K562 (cell line): ENCODE measurements around the gene NEFH. TPM values are rescaled to one million over a fixed set of nuclear protein-coding genes. Genes with fewer than 3 reads are reported as not detected.

Source experiments
- ATAC-seq: fragments of 200-7000 bp; cut with Tn5 transposase; 3 replicates; pipeline ENCODE4 v1.9.1; 2020; ENCODE audit warnings: moderate library complexity
- BruUV-seq: library from RNA; stranded (reverse); fragments of 400-500 nt; replicated peaks from 2 replicates; lab custom pipeline; 2021; lab: Mats Ljungman, UMichigan
- CTCF ChIA-PET: fragments of 300-600 bp; formaldehyde crosslinking; extraction: SDS; loops from one replicate; lab custom pipeline; 2021; ENCODE audit warnings: low intra/inter-chr PET ratio; lab: Yijun Ruan, JAX
- POLR2A ChIA-PET: fragments of 300-600, 350-650 bp; sonication (Branson Sonifier 250); formaldehyde crosslinking; extraction: SDS; loops from one replicate; lab custom pipeline; 2021; ENCODE audit warnings: antibody characterized with exemption, inconsistent platforms; lab: Yijun Ruan, JAX
- DNase-seq, 4 experiments: peaks; one replicate each; pipeline versions ENCODE4 v3.0.0 to v3.0.0-alpha.2; 2011 to 2018; ENCODE audit warnings: low spot score in 3 of 4, mixed read lengths in 3 of 4; ENCODE audit errors: extremely low read depth in 1 of 4
- FAIRE-seq: peaks from 2 replicates; lab custom pipeline; 2011; peaks lifted over from hg19 to GRCh38; lab: Jason Lieb, UNC
- H2AFZ ChIP-seq: 2 replicates; pipeline ENCODE4 v1.6.0; 2011; ENCODE audit warnings: low read depth, low read length, control low read depth, inconsistent platforms
- H3K27ac ChIP-seq: fragments of 200-600 bp; 3 replicates; pipeline ENCODE4 v1.8.0; 2011; ENCODE audit warnings: low read depth, mild to moderate bottlenecking, control low read depth, inconsistent platforms, low read length, moderate library complexity, mixed read lengths; ENCODE audit errors: extremely low read depth
- H3K27me3 ChIP-seq, 2 experiments: fragments of 300-600 bp in 1 of 2; 2 replicates in 1 of 2; 3 replicates in 1 of 2; pipeline versions ENCODE4 v1.6.0 to v1.8.0; 2011; ENCODE audit warnings: inconsistent platforms in 2 of 2, low read length in 2 of 2, mild to moderate bottlenecking in 1 of 2, mixed read lengths in 1 of 2, moderate library complexity in 1 of 2; ENCODE audit not compliant: control insufficient read depth in 2 of 2, insufficient read depth in 2 of 2
- H3K36me3 ChIP-seq: fragments of 300-600 bp; 3 replicates; pipeline ENCODE4 v1.8.0; 2011; ENCODE audit warnings: mild to moderate bottlenecking, low read length, inconsistent platforms; ENCODE audit not compliant: control insufficient read depth, insufficient read depth
- H3K4me1 ChIP-seq, 2 experiments: fragments of 200-600 bp in 1 of 2; replicated peaks in 1 of 2; 2 replicates in 1 of 2; 3 replicates in 1 of 2; pipeline versions ENCODE4 v1.5.1 to v1.8.0; 2011; ENCODE audit warnings: inconsistent platforms in 2 of 2, low read length in 2 of 2, mild to moderate bottlenecking in 1 of 2, mixed read lengths in 1 of 2, moderate library complexity in 1 of 2; ENCODE audit not compliant: control insufficient read depth in 2 of 2, insufficient read depth in 2 of 2
- H3K4me2 ChIP-seq: 2 replicates; pipeline ENCODE4 v1.6.1; 2011; ENCODE audit warnings: low read length, control low read depth, inconsistent platforms, mixed read lengths; ENCODE audit not compliant: insufficient read depth
- H3K4me3 ChIP-seq: fragments of 200-600 bp; sonication (generic), shearing (Covaris generic); 2 replicates; pipeline ENCODE4 v1.5.1; 2016; ENCODE audit warnings: control low read depth, inconsistent platforms
- H3K79me2 ChIP-seq: fragments of 200-600 bp; 3 replicates; pipeline ENCODE4 v1.8.0; 2011; ENCODE audit warnings: low read length, inconsistent platforms; ENCODE audit not compliant: control insufficient read depth, insufficient read depth
- H3K9ac ChIP-seq, 2 experiments: 2 replicates each; pipeline versions ENCODE4 v1.6.0 to v1.6.1; 2011; ENCODE audit warnings: low read depth in 2 of 2, low read length in 2 of 2, control low read depth in 1 of 2, inconsistent platforms in 1 of 2, mild to moderate bottlenecking in 1 of 2, mixed read lengths in 1 of 2; ENCODE audit not compliant: insufficient read depth in 1 of 2
- H3K9me1 ChIP-seq: one replicate; pipeline ENCODE4 v1.6.0; 2011; ENCODE audit warnings: inconsistent platforms, mild to moderate bottlenecking, low read length, moderate library complexity; ENCODE audit not compliant: control insufficient read depth, insufficient read depth
- H3K9me3 ChIP-seq: replicated peaks from 2 replicates; pipeline ENCODE4 v1.5.1; 2011; ENCODE audit warnings: low read depth, low read length, inconsistent platforms; ENCODE audit not compliant: control insufficient read depth, insufficient read depth
- H4K20me1 ChIP-seq: replicated peaks from 2 replicates; pipeline ENCODE4 v1.6.1; 2011; ENCODE audit warnings: low read length, inconsistent platforms, mixed read lengths; ENCODE audit not compliant: control insufficient read depth, insufficient read depth
- MED1 ChIP-seq: sonication (generic); formaldehyde crosslinking; IDR thresholded peaks from 2 replicates; pipeline ENCODE4 v1.8.1; 2023; ENCODE audit warnings: missing genetic modification reagents, borderline replicate concordance
- SFPQ ChIP-seq: fragments of 200-400 bp; formaldehyde crosslinking; IDR thresholded peaks from 2 replicates; pipeline ENCODE4 v1.6.1; 2017; ENCODE audit warnings: mild to moderate bottlenecking, low read depth, low read length, moderate library complexity
- TBL1XR1 ChIP-seq, 2 experiments: IDR thresholded peaks; 2 replicates each; pipeline ENCODE4 v1.6.1; 2012; ENCODE audit warnings: improper control_type of control experiment in 2 of 2, low read length in 2 of 2, mild to moderate bottlenecking in 1 of 2
- U2AF1 ChIP-seq: fragments of 200-400 bp; formaldehyde crosslinking; optimal IDR thresholded peaks from 2 replicates; pipeline ENCODE3; 2017; ENCODE audit warnings: mild to moderate bottlenecking, low read depth, low read length, moderate library complexity
- WGBS: fragments of 100-300 bp; shearing (Covaris generic); methylation state at CpG from one replicate; pipeline ENCODE4 v1.1.6; 2016; ENCODE audit warnings: low coverage, mixed read lengths; ENCODE audit not compliant: insufficient coverage; ENCODE audit errors: missing lambda C conversion rate; 5-methylcytosine and 5-hydroxymethylcytosine counted together
- in situ Hi-C: fragments of 300-500 bp; cut with MboI; formaldehyde crosslinking; loops from 4 replicates; pipeline ENCODE4 v1.15.0; 2018; ENCODE audit warnings: inconsistent platforms, mixed read lengths
- intact Hi-C: fragments of 100-400 bp; cut with micrococcal nuclease; formaldehyde crosslinking; loops from 2 replicates; pipeline ENCODE4 v1.14.2; 2022
- polyA plus RNA-seq, 8 experiments: library from polyadenylated mRNA; depleted of rRNA in 4 of 8; stranded (reverse) in 5 of 8; unstranded in 3 of 8; fragments of >200 nt; fragmentation: Nextera tagmentation in 2 of 8; fragmentation: Illumina TruSeq in 1 of 8; extraction: Ambion mirVana in 2 of 8; extraction: Trizol in 1 of 8; gene quantifications; 2 replicates each; pipeline versions ENCODE4 v1.2.1 to v1.2.3, GENCODE V29; 2011 to 2014; ENCODE audit warnings: inconsistent platforms in 1 of 8, missing spikeins in 1 of 8
- total RNA-seq, 7 experiments: library from RNA; depleted of rRNA in 6 of 7; stranded (reverse); fragments of >200 nt in 6 of 7; fragmentation: Illumina TruSeq in 2 of 7; extraction: Trizol in 2 of 7; gene quantifications; 2 replicates each; pipeline versions ENCODE4 v1.2.1 to v1.2.3, GENCODE V29; 2011 to 2021; ENCODE audit warnings: low replicate concordance in 1 of 7

NEFH gene
- total and polyA plus RNA-seq, 9 of the 15 experiments (the other 6 are each of a cell fraction or from before 2014, with no cell fraction given): 2.3 to 26.9 (median 10.8) TPM

GRCh38 chr22:29493636-29494035 lies 13.6 kb downstream of the NEFH start:
- no peak for DNase-seq
- Histone ChIP-seq H3K9me1 (no peaks in the 10 kb centered on the region), H3K4me3 (no peak overlapping the region), H3K36me3 (peaks cover under 1% of the 10 kb centered on the region; the same call in 1 of the 3 replicates), H2AFZ (no peak overlapping the region), H3K9me3 (no peaks in the 10 kb centered on the region), H3K79me2 (no peaks in the 10 kb centered on the region), H3K27ac (no peak overlapping the region), H3K27me3 (no peaks in the 10 kb centered on the region), H3K4me2 (no peak overlapping the region), H3K4me1 (no peaks in the 10 kb centered on the region), H3K9ac (no peak overlapping the region), H4K20me1 (no peaks in the 10 kb centered on the region)
- in situ Hi-C loops (no loop called here), intact Hi-C loops (no loop called here)
- 67% methylated on average over 1 of the region's 1 CpG for WGBS
- no peak for ATAC-seq
- no TSS peak for BruUV-seq
- no peak for FAIRE-seq
- ChIA-PET POLR2A (no interaction called here), CTCF (no interaction called here)
- TF ChIP-seq MED1 (CRISPR knock-in tag): no peak
- no peak for TF ChIP-seq U2AF1
- no peak for TF ChIP-seq SFPQ
- no peak for TF ChIP-seq TBL1XR1 (IDR thresholded peaks at IDR 0.05; ENCODE audit: low read length in 2 of 2)
